K562 (cell line): ENCODE measurements around the gene ZNF821. TPM values are rescaled to one million over a fixed set of nuclear protein-coding genes. Genes with fewer than 3 reads are reported as not detected.
A peak's percentile ranks its signal among the peaks of the same experiment; 100 is the strongest.

ENCODE experiments used
- CBFA2T3 ChIP-seq: fragments of 450-650 bp; IDR thresholded peaks from 2 replicates; pipeline ENCODE4 v1.6.1; 2017
- CBX3 ChIP-seq, 2 experiments: IDR thresholded peaks; 1 replicate in 1 of 2; 2 replicates in 1 of 2; pipeline ENCODE4 v1.6.1; 2012; ENCODE audit warnings: inconsistent platforms in 2 of 2, low read length in 2 of 2, borderline replicate concordance in 1 of 2, control low read depth in 1 of 2
- CXXC5 ChIP-seq: fragments of 250-450 bp; sonication (Bioruptor Pico); IDR thresholded peaks from 2 replicates; pipeline ENCODE4 v1.8.0; 2022; ENCODE audit warnings: inconsistent platforms, mild to moderate bottlenecking, moderate library complexity
- DPF2 ChIP-seq: fragments of 450-650 bp; IDR thresholded peaks from 2 replicates; pipeline ENCODE4 v1.6.1; 2016
- EP300 ChIP-seq: IDR thresholded peaks from 2 replicates; pipeline ENCODE4 v1.6.1; 2012; ENCODE audit warnings: low read length, improper control_type of control experiment
- FOXA3 ChIP-seq, 2 experiments: fragments of 450-650 bp in 1 of 2; sonication (generic) in 1 of 2; formaldehyde crosslinking; IDR thresholded peaks in 1 of 2; conservative IDR thresholded peaks in 1 of 2; 2 replicates each; pipeline versions ENCODE4 v1.4.0 to v1.8.0; 2020 to 2022; ENCODE audit warnings: mild to moderate bottlenecking in 2 of 2, missing genetic modification reagents in 1 of 2
- FOXK2 ChIP-seq, 2 experiments: fragments of 450-650 bp; IDR thresholded peaks in 1 of 2; conservative IDR thresholded peaks in 1 of 2; 2 replicates each; pipeline ENCODE4 v1.6.1; 2016; ENCODE audit warnings: low read depth in 2 of 2, mild to moderate bottlenecking in 1 of 2
- HDAC1 ChIP-seq, 2 experiments: fragments of 450-650 bp; IDR thresholded peaks; 2 replicates each; pipeline ENCODE4 v1.6.1; 2016 to 2017; ENCODE audit warnings: inconsistent platforms in 1 of 2, mild to moderate bottlenecking in 1 of 2, moderate library complexity in 1 of 2
- HNRNPUL1 ChIP-seq: fragments of 200-400 bp; formaldehyde crosslinking; IDR thresholded peaks from 2 replicates; pipeline ENCODE4 v1.6.1; 2017; ENCODE audit warnings: low read length
- IFI16 ChIP-seq: fragments of 250-450 bp; sonication (Bioruptor Pico); IDR thresholded peaks from 2 replicates; pipeline ENCODE4 v2.1.2; 2022; ENCODE audit warnings: mild to moderate bottlenecking, inconsistent platforms
- LEF1 ChIP-seq: fragments of 450-650 bp; IDR thresholded peaks from 2 replicates; pipeline ENCODE4 v1.6.1; 2016; ENCODE audit warnings: mild to moderate bottlenecking
- MTA2 ChIP-seq: fragments of 450-650 bp; IDR thresholded peaks from 2 replicates; pipeline ENCODE4 v1.6.1; 2016; ENCODE audit warnings: low read depth
- MTA3 ChIP-seq: fragments of 450-650 bp; formaldehyde crosslinking; IDR thresholded peaks from 2 replicates; pipeline ENCODE4 v1.6.1; 2017; ENCODE audit warnings: mild to moderate bottlenecking, borderline replicate concordance
- NCOA1 ChIP-seq: fragments of 450-650 bp; IDR thresholded peaks from 2 replicates; pipeline ENCODE4 v1.6.1; 2016; ENCODE audit warnings: low read depth
- PHB ChIP-seq: fragments of 250-450 bp; sonication (Bioruptor Pico); IDR thresholded peaks from 2 replicates; pipeline ENCODE4 v1.5.0; 2021
- PTTG1 ChIP-seq: fragments of 450-650 bp; IDR thresholded peaks from 2 replicates; pipeline ENCODE4 v1.6.1; 2016; ENCODE audit warnings: low read depth, mild to moderate bottlenecking, missing genetic modification characterization, missing compliant biosample characterization
- SMARCA5 ChIP-seq: fragments of 450-650 bp; IDR thresholded peaks from 2 replicates; pipeline ENCODE4 v1.6.1; 2016
- TAL1 ChIP-seq: fragments of 450-650 bp; IDR thresholded peaks from 2 replicates; pipeline ENCODE4 v1.6.1; 2016; ENCODE audit warnings: mild to moderate bottlenecking
- TCF3 ChIP-seq: sonication (generic); formaldehyde crosslinking; IDR thresholded peaks from 2 replicates; pipeline ENCODE4 v1.4.0; 2020; ENCODE audit warnings: mild to moderate bottlenecking, missing genetic modification reagents
- TRIM24 ChIP-seq, 2 experiments: fragments of 450-650 bp; IDR thresholded peaks; 2 replicates each; pipeline ENCODE4 v1.6.1; 2016
- TRIM28 ChIP-seq: fragments of 450-650 bp; IDR thresholded peaks from 2 replicates; pipeline ENCODE4 v1.6.1; 2017
- ZBTB40 ChIP-seq, 2 experiments: fragments of 450-650 bp in 1 of 2; sonication (generic) in 1 of 2; formaldehyde crosslinking in 1 of 2; IDR thresholded peaks; 2 replicates each; pipeline versions ENCODE4 v1.7.1 to v1.9.0; 2016 to 2022; ENCODE audit warnings: inconsistent platforms in 1 of 2, mild to moderate bottlenecking in 1 of 2, missing genetic modification reagents in 1 of 2
- ZSCAN32 ChIP-seq: fragments of 450-650 bp; formaldehyde crosslinking; IDR thresholded peaks from 2 replicates; pipeline ENCODE4 v1.4.0; 2020; ENCODE audit warnings: mild to moderate bottlenecking, moderate library complexity
- polyA plus RNA-seq, 8 experiments: library from polyadenylated mRNA; depleted of rRNA in 4 of 8; stranded (reverse) in 5 of 8; unstranded in 3 of 8; fragments of >200 nt; fragmentation: Nextera tagmentation in 2 of 8; fragmentation: Illumina TruSeq in 1 of 8; extraction: Ambion mirVana in 2 of 8; extraction: Trizol in 1 of 8; gene quantifications; 2 replicates each; pipeline versions ENCODE4 v1.2.1 to v1.2.3, GENCODE V29; 2011 to 2014; ENCODE audit warnings: inconsistent platforms in 1 of 8, missing spikeins in 1 of 8
- total RNA-seq, 7 experiments: library from RNA; depleted of rRNA in 6 of 7; stranded (reverse); fragments of >200 nt in 6 of 7; fragmentation: Illumina TruSeq in 2 of 7; extraction: Trizol in 2 of 7; gene quantifications; 2 replicates each; pipeline versions ENCODE4 v1.2.1 to v1.2.3, GENCODE V29; 2011 to 2021; ENCODE audit warnings: low replicate concordance in 1 of 7

Gene ZNF821
- total and polyA plus RNA-seq, 9 of the 15 experiments (the other 6 are each of a cell fraction or from before 2014, with no cell fraction given) = 0.38 to 5.6 (median 3.6) TPM

- no peak for TF ChIP-seq ZSCAN32 (CRISPR knock-in tag)
- TF ChIP-seq FOXK2 (conservative IDR thresholded peaks at IDR 0.05 in 1 of 2, IDR thresholded peaks at IDR 0.05 in 1 of 2; ENCODE audit: low read depth in 2 of 2) = peak; percentile 61 to 70; a peak in 2 of 4 replicates
- 0 out of 2 replicates have a peak, but pooled peaks have one; percentile 23 for TF ChIP-seq SMARCA5
- TF ChIP-seq IFI16 = no peak
- 0 out of 2 replicates have a peak, but pooled peaks have one; percentile 20 for TF ChIP-seq MTA2
- peak; percentile 56 to 62; a peak in 3 of 4 replicates for TF ChIP-seq FOXA3 (CRISPR knock-in tag; conservative IDR thresholded peaks at IDR 0.05 in 1 of 2, IDR thresholded peaks at IDR 0.05 in 1 of 2)
- TF ChIP-seq CXXC5 (CRISPR knock-in tag) = peak; percentile 20; the same call in 1 of the 2 replicates
- TF ChIP-seq LEF1 = peak; percentile 50; the same call in 1 of the 2 replicates
- peak; percentile 77 for TF ChIP-seq ZBTB40 (IDR thresholded peaks at IDR 0.05)
- no peak for TF ChIP-seq ZBTB40 (CRISPR knock-in tag; IDR thresholded peaks at IDR 0.05)
- TF ChIP-seq CBX3 (IDR thresholded peaks at IDR 0.05; ENCODE audit: borderline replicate concordance in 1 of 2, low read length in 2 of 2) = peak in 1 of 2 experiments; percentile 85; a peak in 2 of 3 replicates
- TF ChIP-seq TAL1 = peak; percentile 48; the same call in 1 of the 2 replicates
- TF ChIP-seq TRIM24 (IDR thresholded peaks at IDR 0.05) = peak; percentile 88 to 97
- TF ChIP-seq PTTG1 (tag) = no peak
- no peak for TF ChIP-seq MTA3
- peak; percentile 84 for TF ChIP-seq CBFA2T3
- peak in 1 of 2 experiments; percentile 56; a peak in 2 of 4 replicates for TF ChIP-seq HDAC1 (IDR thresholded peaks at IDR 0.05)
- TF ChIP-seq TCF3 (CRISPR knock-in tag) = peak; percentile 60
- TF ChIP-seq EP300 = peak; percentile 51; the same call in 1 of the 2 replicates
- no peak for TF ChIP-seq HNRNPUL1
- TF ChIP-seq NCOA1 = peak; percentile 62; the same call in 1 of the 2 replicates
- TF ChIP-seq PHB (CRISPR knock-in tag) = no peak
- peak; percentile 94; the same call in 1 of the 2 replicates for TF ChIP-seq TRIM28
- peak; percentile 68 for TF ChIP-seq DPF2
These were observed 57.4 kb downstream of the ZNF821 start (continued) for GRCh38 chr16:71826533-71827017.
